AG09319 (cell line): ENCODE data around the gene MTHFD1.

Experiments
- DNase-seq: peaks from one replicate; pipeline ENCODE4 v3.0.0-alpha.2; 2010; ENCODE audit warnings: low read depth; ENCODE audit errors: extremely low read depth
- TF ChIP-seq, protein P1 (sequence below): IDR thresholded peaks from 2 replicates; pipeline ENCODE4 v1.5.1; 2011; ENCODE audit warnings: low read depth, mild to moderate bottlenecking, inconsistent platforms, low read length, moderate library complexity

Gene MTHFD1

DNA sequence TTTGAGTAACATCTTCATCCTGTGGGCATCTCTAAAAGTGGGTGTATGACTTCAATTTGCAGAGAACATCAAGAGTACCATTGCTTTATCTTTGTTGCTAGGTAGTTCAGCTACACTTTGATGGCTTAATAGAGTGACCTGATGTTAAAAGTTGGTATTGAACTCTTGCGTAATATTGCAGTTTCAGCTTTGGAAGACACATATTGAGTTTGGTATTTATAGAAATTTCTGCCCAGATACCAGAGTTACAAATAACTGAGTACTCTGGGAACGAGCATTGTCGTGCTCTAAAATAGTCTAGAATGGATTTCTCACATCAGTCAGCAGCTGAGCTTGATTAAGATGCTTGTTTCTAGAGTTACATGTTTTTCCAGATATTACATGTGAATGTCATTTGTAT is 52.3 kb downstream of the MTHFD1 start:
- TF ChIP-seq, protein P1, sequence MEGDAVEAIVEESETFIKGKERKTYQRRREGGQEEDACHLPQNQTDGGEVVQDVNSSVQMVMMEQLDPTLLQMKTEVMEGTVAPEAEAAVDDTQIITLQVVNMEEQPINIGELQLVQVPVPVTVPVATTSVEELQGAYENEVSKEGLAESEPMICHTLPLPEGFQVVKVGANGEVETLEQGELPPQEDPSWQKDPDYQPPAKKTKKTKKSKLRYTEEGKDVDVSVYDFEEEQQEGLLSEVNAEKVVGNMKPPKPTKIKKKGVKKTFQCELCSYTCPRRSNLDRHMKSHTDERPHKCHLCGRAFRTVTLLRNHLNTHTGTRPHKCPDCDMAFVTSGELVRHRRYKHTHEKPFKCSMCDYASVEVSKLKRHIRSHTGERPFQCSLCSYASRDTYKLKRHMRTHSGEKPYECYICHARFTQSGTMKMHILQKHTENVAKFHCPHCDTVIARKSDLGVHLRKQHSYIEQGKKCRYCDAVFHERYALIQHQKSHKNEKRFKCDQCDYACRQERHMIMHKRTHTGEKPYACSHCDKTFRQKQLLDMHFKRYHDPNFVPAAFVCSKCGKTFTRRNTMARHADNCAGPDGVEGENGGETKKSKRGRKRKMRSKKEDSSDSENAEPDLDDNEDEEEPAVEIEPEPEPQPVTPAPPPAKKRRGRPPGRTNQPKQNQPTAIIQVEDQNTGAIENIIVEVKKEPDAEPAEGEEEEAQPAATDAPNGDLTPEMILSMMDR = no peak
- DNase-seq = no peak

DNA sequence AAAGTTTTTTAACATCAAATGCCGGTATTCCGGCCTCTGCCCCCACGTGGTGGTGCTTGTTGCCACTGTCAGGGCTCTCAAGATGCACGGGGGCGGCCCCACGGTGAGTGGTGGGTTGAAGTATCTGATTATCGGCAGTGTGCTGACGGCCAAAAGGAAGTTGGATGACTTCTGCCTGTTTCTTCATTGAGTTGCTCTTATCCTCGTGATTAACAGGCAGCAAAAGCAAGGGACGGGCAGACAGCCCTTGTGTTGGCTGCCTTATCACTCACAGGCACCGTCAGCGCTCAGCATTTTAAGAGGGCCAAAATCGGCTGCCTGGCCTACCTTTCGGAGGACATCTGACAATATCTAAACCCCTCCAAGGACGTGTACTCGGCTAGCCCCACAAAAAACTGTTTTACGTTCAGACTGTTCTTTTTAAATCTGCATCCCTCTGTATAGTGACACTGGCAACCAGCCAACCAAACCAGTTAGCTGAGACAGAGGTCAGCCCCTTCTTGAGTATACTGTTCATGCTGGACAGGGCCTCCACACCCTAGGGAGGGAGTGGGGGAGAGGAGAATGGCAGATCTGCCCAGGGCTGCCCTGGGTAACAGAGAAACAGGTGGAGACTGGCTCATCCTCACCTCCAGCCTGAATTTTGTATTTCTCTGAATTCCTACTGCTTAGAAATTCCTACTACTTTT is 54.3 kb downstream of the MTHFD1 start:
- DNase-seq = no peak
- TF ChIP-seq, protein P1 = no peak

DNA sequence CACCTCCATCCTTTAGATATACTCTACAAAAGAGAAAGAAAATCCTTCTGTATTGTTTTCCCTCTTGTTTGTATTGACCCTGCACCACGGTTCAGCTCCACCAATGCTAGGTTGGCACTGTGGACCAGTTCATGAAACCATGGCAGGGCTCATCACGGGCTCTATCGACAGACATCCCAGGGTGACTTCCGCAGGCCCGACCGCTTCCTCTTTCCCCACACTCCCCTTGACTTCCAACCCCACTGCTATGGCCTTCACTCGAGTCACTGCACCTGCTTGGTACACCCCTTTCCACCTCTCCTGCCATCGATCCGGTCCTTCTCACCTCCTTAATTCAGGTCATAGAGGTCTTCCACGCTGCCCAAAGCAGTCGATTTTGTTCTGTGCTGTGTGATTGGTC is 56.0 kb downstream of the MTHFD1 start:
- DNase-seq = no peak
- TF ChIP-seq, protein P1 = no peak

DNA sequence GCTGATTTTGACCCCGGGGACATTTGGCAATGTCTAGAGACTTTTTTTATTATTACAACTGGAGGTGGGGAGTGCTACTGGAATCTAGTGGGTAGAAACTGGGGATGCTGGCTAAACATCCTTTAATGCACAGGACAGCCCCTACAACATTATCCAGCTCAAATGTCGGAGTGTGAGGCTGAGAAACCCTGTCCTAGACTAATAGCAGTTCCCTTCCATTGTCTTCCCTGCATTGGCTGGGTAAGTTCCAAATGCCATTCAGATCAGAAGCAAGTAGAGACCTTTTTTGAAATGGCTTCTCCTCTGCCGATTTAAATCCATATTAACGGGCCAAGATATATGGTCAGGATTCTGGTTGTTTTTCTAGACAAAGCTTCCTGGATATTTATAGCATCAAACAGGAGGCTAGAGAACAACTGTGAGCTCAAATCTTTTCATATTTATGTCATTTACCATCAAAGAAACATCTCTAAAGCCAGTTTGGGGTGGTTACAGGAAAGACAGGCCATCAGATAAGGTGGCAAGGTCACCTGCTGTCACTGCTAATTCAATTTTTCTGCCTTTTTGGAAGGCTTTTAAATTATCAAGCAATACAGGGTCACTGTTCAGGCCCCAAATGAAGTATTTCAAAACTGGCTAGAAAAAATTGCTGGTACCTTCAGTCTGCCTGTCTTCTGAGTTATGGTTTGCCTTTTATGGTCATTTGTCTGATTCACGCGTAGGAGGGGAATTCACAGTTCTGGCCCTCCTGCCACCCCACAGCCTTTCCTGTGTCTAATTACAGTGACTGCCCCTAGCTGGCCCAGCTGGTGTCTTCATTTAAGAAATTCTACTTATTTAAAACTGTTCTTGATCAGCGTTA is 57.1 kb downstream of the MTHFD1 start:
- DNase-seq = no peak
- TF ChIP-seq, protein P1 = no peak

DNA sequence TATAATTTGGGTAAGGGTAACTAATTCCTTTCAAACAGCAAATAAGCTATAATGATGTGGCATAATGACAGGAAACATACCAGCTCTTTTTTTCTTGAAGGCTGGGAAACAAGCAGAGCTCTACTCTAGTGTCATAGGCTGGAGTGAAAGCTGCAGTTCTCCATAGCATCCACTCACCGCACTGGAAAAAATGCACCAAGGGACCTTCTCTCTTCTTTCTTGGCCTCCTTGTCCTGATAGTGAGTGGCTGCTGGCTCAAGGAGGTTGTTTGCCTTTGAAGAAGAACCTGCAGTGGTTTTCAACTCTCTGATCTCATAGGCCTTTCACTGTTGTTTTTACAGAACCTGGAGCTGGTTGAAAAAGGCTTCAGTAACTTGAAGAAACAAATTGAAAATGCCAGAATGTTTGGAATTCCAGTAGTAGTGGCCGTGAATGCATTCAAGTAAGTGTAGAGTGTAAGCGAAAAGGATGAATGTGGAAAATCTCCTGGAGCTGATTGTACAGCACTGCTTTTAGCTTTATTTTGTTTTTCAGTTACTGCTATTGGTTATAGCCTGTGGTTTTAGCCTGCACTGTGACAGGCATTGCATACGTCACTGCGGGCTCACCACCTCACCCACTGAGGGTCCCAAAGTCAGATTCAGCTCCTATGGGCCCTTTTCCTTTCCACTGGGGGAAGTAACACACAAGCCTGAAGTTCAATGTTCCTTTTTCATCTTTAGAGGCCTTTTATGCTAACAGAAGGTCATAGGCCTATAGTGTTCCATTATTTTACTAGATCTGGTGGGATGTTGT is 59.9 kb downstream of the MTHFD1 start:
- TF ChIP-seq, protein P1 = no peak

DNA sequence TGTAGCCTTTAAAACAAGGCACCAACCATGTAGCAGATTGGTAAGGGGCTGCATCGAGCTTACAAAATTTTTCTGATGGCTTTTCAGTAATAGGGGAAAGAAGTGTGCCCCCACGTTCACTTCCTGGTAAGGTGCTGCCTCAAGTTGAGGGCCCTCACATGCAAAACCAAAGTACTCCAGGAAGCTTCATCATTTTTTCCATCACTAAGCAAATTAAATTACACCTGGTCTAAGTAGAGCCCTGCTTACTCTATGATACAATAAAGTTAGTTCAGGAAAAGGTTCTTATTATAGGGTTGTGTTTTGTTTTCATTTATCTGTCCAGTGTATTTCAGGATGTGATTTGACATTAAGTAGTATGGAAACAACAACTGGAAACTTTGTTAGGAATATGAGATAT is 62.1 kb downstream of the MTHFD1 start:
- TF ChIP-seq, protein P1 = no peak
- DNase-seq = no peak

More for the DNA sequence above, 59.9 kb downstream of the MTHFD1 start:
- DNase-seq = no peak
